ENCODE data around the gene ARNT2.

Gene ARNT2

DNA sequence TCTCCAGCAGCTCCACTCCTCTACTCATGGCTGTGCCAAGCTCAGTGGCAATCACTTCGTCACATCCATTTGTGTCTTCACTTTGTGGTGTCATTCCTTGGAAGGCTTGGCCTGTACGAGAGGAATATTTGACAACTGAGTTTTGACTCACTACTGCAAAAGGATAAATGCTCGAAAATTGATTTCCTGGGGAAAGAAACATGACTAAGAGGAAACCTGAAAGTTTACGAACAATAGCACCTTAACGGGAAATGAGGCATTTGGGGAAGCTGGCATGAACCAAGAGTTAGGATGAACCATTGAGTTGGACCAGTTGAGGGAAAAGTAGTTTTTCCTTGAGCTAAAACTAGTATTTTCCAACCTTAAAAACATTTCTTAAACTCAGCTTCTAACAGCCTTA is 216.7 kb downstream of the ARNT2 start:
- DNase-seq (ENCODE audit: low spot score) = no peak

GRCh38 chr15:80626643-80627120 is 222.5 kb downstream of the ARNT2 start:
- Mint-ChIP-seq H3K4me1 (ENCODE audit: low read depth) (no peaks in the 10 kb centered on the region), H3K36me3 (ENCODE audit: low read depth) (no peaks in the 10 kb centered on the region), H3K9me3 (peaks cover 4% of the 10 kb centered on the region), H3K27ac (no peak overlapping the region), H3K4me3 (no peak overlapping the region), H3K27me3 (ENCODE audit: low read depth) (peaks cover 2% of the 10 kb centered on the region)
- no peak for DNase-seq (ENCODE audit: low spot score)

More for the DNA sequence above, 216.7 kb downstream of the ARNT2 start:
- H3K36me3 Mint-ChIP-seq (ENCODE audit: low read depth) = no peaks in the 10 kb centered on the region
- no peaks in the 10 kb centered on the region for H3K4me1 Mint-ChIP-seq (ENCODE audit: low read depth)
- no peak overlapping the region for H3K27ac Mint-ChIP-seq
- peaks cover 4% of the 10 kb centered on the region for H3K9me3 Mint-ChIP-seq
- no peak overlapping the region for H3K4me3 Mint-ChIP-seq
- H3K27me3 Mint-ChIP-seq (ENCODE audit: low read depth) = peaks cover 18% of the 10 kb centered on the region

GRCh38 chr15:80629355-80629754 is 225.2 kb downstream of the ARNT2 start:
- H3K36me3 Mint-ChIP-seq (ENCODE audit: low read depth) = no peaks in the 10 kb centered on the region
- H3K4me3 Mint-ChIP-seq = no peak overlapping the region
- no peaks in the 10 kb centered on the region for H3K4me1 Mint-ChIP-seq (ENCODE audit: low read depth)
- peaks cover 2% of the 10 kb centered on the region for H3K27me3 Mint-ChIP-seq (ENCODE audit: low read depth)
- H3K27ac Mint-ChIP-seq = no peak overlapping the region
- no peaks in the 10 kb centered on the region for H3K9me3 Mint-ChIP-seq
- DNase-seq (ENCODE audit: low spot score) = no peak

GRCh38 chr15:80630981-80631380 is 226.8 kb downstream of the ARNT2 start:
- Mint-ChIP-seq H3K4me1 (ENCODE audit: low read depth) (no peaks in the 10 kb centered on the region), H3K9me3 (no peaks in the 10 kb centered on the region), H3K4me3 (no peak overlapping the region), H3K27me3 (ENCODE audit: low read depth) (peaks cover 2% of the 10 kb centered on the region), H3K27ac (no peak overlapping the region), H3K36me3 (ENCODE audit: low read depth) (no peaks in the 10 kb centered on the region)
- no peak for DNase-seq (ENCODE audit: low spot score)

DNA sequence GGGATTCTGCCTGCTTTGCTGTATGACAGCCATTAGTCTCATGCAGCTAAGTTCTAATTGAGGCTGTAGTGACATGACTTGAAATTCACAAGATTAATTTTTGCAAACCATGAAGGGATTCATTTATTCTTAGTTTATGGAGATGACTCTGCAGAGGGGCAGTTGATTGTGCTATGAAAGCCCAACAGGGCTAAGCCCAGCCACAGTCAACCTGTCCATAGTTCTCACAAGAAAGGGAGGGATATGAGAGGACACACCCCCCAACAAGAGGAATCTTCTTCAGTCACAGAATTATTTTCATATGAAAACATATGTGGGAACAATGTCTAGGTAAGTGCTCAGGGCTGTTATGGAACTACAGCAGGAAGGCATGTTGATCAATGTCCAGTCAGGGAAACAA is 229.0 kb downstream of the ARNT2 start:
- Mint-ChIP-seq H3K4me1 (ENCODE audit: low read depth) (no peaks in the 10 kb centered on the region), H3K9me3 (no peaks in the 10 kb centered on the region), H3K27me3 (ENCODE audit: low read depth) (peaks cover 3% of the 10 kb centered on the region), H3K4me3 (no peak overlapping the region), H3K27ac (no peak overlapping the region), H3K36me3 (ENCODE audit: low read depth) (no peaks in the 10 kb centered on the region)
- DNase-seq (ENCODE audit: low spot score) = no peak

DNA sequence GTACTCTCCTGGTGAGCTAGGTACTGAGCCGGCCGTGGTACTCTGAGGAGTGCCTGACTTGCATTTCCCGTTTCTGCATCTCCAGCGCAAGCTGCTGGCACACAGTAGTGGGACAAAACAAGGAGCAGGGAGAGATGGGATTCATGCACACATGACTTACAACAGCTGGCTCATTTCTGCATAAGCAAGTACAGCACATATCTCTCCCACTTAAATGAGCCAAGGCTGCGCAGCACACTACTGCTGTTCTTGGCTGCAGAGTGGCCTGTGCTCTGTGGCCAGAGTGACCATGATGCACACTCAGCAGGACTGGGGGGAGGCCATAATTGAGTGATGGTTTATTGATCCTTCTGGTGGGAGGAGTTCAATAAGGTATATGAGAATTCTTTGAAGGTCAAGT is 231.8 kb downstream of the ARNT2 start:
- no peaks in the 10 kb centered on the region for H3K9me3 Mint-ChIP-seq
- H3K27me3 Mint-ChIP-seq (ENCODE audit: low read depth) = peaks cover 3% of the 10 kb centered on the region
- H3K27ac Mint-ChIP-seq = no peak overlapping the region
- no peak for DNase-seq (ENCODE audit: low spot score)
- no peaks in the 10 kb centered on the region for H3K36me3 Mint-ChIP-seq (ENCODE audit: low read depth)
- no peaks in the 10 kb centered on the region for H3K4me1 Mint-ChIP-seq (ENCODE audit: low read depth)
- no peak overlapping the region for H3K4me3 Mint-ChIP-seq

GRCh38 chr15:80636675-80637074 is 232.5 kb downstream of the ARNT2 start:
- Mint-ChIP-seq H3K9me3 (no peaks in the 10 kb centered on the region), H3K36me3 (ENCODE audit: low read depth) (no peaks in the 10 kb centered on the region), H3K4me1 (ENCODE audit: low read depth) (no peaks in the 10 kb centered on the region), H3K27me3 (ENCODE audit: low read depth) (peaks cover 3% of the 10 kb centered on the region), H3K4me3 (no peak overlapping the region), H3K27ac (no peak overlapping the region)
- DNase-seq (ENCODE audit: low spot score) = no peak

- Mint-ChIP-seq H3K27ac (no peak overlapping the region), H3K36me3 (ENCODE audit: low read depth) (no peaks in the 10 kb centered on the region), H3K4me1 (ENCODE audit: low read depth) (no peaks in the 10 kb centered on the region), H3K9me3 (no peaks in the 10 kb centered on the region), H3K27me3 (ENCODE audit: low read depth) (peaks cover 3% of the 10 kb centered on the region), H3K4me3 (no peak overlapping the region)
- DNase-seq (ENCODE audit: low spot score) = no peak
These were observed 233.6 kb downstream of the ARNT2 start for GRCh38 chr15:80637747-80638146.

- DNase-seq (ENCODE audit: low spot score) = no peak
- H3K9me3 Mint-ChIP-seq = no peaks in the 10 kb centered on the region
- no peaks in the 10 kb centered on the region for H3K4me1 Mint-ChIP-seq (ENCODE audit: low read depth)
- H3K36me3 Mint-ChIP-seq (ENCODE audit: low read depth) = no peaks in the 10 kb centered on the region
- H3K27ac Mint-ChIP-seq = no peak overlapping the region
- H3K4me3 Mint-ChIP-seq = no peak overlapping the region
- H3K27me3 Mint-ChIP-seq (ENCODE audit: low read depth) = peaks cover 3% of the 10 kb centered on the region
These were observed 234.5 kb downstream of the ARNT2 start for GRCh38 chr15:80638553-80639167.

- DNase-seq (ENCODE audit: low spot score) = no peak
- no peaks in the 10 kb centered on the region for H3K4me1 Mint-ChIP-seq (ENCODE audit: low read depth)
- H3K9me3 Mint-ChIP-seq = no peaks in the 10 kb centered on the region
- H3K36me3 Mint-ChIP-seq (ENCODE audit: low read depth) = no peaks in the 10 kb centered on the region
- H3K4me3 Mint-ChIP-seq = no peak overlapping the region
- no peak overlapping the region for H3K27ac Mint-ChIP-seq
- peaks cover 3% of the 10 kb centered on the region for H3K27me3 Mint-ChIP-seq (ENCODE audit: low read depth)
These were observed 235.0 kb downstream of the ARNT2 start for GRCh38 chr15:80639168-80639555.

- DNase-seq (ENCODE audit: low spot score) = no peak
- peaks cover 3% of the 10 kb centered on the region for H3K27me3 Mint-ChIP-seq (ENCODE audit: low read depth)
- H3K4me1 Mint-ChIP-seq (ENCODE audit: low read depth) = peaks cover 2% of the 10 kb centered on the region
- H3K36me3 Mint-ChIP-seq (ENCODE audit: low read depth) = no peaks in the 10 kb centered on the region
- no peak overlapping the region for H3K4me3 Mint-ChIP-seq
- H3K9me3 Mint-ChIP-seq = no peaks in the 10 kb centered on the region
- no peak overlapping the region for H3K27ac Mint-ChIP-seq
These were observed 236.4 kb downstream of the ARNT2 start for GRCh38 chr15:80640531-80641121.

DNA sequence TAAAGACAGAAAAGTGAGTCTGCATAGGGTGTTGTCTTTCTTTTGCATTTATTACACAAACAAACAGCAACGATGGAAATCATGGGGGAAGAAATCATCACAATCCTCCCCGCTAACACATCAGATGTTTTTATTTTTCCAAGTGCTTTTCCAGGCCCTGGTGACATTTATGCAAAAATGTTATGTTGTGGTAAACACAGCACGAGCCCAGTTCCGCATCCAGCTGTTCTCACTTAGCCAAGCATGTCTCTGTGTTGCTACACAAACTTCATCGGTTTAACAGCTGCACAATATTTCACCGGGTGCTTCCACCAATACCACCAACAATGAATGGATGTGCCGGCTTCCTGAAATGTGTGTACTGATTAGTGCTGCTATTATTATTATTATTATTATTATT is 237.2 kb downstream of the ARNT2 start:
- no peak overlapping the region for H3K4me3 Mint-ChIP-seq
- H3K27ac Mint-ChIP-seq = no peak overlapping the region
- H3K27me3 Mint-ChIP-seq (ENCODE audit: low read depth) = peaks cover 1% of the 10 kb centered on the region

DNA sequence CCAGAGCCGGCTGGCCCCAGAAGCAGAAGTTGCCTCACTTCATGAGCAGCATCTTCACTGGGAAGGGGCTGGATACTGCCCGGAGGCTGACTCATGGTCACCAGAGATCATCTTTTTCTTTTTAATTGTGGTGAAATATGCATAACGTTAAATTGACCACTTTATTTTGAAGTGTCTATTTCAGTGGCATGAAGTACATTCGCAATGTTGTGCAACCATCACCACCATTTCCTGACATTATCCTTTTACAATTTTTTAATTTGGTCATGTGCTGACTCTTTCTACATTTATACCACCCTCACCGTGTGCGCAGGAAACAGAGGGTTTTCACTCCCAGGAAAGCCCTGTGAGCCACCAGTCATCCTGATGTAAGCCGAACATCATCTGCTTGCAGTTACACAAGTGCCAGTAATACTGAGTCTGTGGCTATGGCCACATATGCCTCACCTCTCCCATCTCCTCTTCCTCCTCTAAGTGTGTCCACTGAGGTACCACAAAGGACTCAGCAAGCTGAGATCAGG is 239.3 kb downstream of the ARNT2 start:
- Mint-ChIP-seq H3K27ac (no peak overlapping the region), H3K9me3 (no peaks in the 10 kb centered on the region), H3K27me3 (ENCODE audit: low read depth) (no peaks in the 10 kb centered on the region)

More for the DNA sequence above, 237.2 kb downstream of the ARNT2 start:
- Mint-ChIP-seq H3K9me3 (no peaks in the 10 kb centered on the region), H3K36me3 (ENCODE audit: low read depth) (no peaks in the 10 kb centered on the region), H3K4me1 (ENCODE audit: low read depth) (peaks cover 3% of the 10 kb centered on the region)
- DNase-seq (ENCODE audit: low spot score) = no peak

DNA sequence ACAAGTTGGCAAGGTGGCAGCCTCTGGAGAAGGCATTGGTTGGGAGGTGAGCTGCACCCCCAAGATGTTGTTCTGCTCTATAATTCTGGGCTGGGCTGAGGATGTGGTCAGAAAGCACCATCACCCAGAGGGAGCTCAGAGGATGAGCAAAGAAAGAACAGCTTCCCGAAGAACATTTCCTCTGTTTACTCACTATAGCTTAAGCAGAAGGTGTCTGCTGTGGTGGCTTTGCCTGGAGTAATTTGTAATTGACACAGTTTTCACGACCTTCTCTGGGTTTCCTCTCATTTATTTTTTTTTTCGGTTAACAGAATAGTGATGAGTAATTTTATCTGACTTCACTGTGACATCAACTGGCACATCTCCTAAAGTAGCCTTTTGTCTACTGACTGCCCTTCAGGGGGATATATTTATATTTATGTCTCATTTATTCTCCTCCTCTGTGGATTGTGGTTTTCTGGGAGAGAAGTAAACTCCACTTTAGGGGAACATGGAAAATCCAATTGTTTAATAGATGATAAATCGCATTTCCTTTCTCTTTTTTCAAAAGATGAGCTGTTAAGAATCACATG is 241.4 kb downstream of the ARNT2 start:
- peaks cover 3% of the 10 kb centered on the region for H3K4me1 Mint-ChIP-seq (ENCODE audit: low read depth)

More for the DNA sequence above, 239.3 kb downstream of the ARNT2 start:
- peaks cover 3% of the 10 kb centered on the region for H3K4me1 Mint-ChIP-seq (ENCODE audit: low read depth)
- no peaks in the 10 kb centered on the region for H3K36me3 Mint-ChIP-seq (ENCODE audit: low read depth)
- no peak overlapping the region for H3K4me3 Mint-ChIP-seq
- no peak for DNase-seq (ENCODE audit: low spot score)

More for the DNA sequence above, 241.4 kb downstream of the ARNT2 start:
- H3K36me3 Mint-ChIP-seq (ENCODE audit: low read depth) = no peaks in the 10 kb centered on the region
- no peaks in the 10 kb centered on the region for H3K9me3 Mint-ChIP-seq
- no peak overlapping the region for H3K4me3 Mint-ChIP-seq
- no peak for DNase-seq (ENCODE audit: low spot score)
- no peaks in the 10 kb centered on the region for H3K27me3 Mint-ChIP-seq (ENCODE audit: low read depth)
- no peak overlapping the region for H3K27ac Mint-ChIP-seq
